NCI-H1417 treated with DMSO at 0.1 percent for 48 hours (cell line): ENCODE measurements around the gene REV3L.

Source experiments
- DNase-seq: peaks from one replicate; lab custom pipeline; 2025; lab: John Stamatoyannopoulos, UW

The REV3L gene

GRCh38 chr6:111468329-111469012 is 14.5 kb downstream of the REV3L start:
- no peak for DNase-seq

GRCh38 chr6:111464184-111464583 is 18.8 kb downstream of the REV3L start:
- no peak for DNase-seq

- no peak for DNase-seq
These were observed 20.1 kb downstream of the REV3L start for GRCh38 chr6:111462770-111463391.

DNA sequence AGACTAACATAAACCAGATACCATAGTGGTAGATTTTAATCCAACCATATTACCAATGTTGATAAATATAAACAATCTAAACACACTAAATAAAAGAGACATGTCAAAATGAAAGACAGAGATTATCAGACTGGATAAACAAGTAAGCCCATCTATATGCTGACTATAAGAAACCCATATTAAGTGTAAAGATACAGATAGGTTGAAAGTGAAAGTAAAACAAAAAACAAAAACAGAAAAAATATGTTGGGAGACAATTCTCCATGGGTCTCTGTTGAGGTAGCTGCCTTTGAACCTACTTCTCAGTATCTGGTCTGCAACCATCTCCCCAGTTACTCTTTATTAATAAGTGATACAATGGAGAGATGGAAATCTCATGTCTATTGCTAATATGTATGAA is 21.2 kb downstream of the REV3L start:
- DNase-seq, result no peak

- no peak for DNase-seq
These were observed 24.3 kb downstream of the REV3L start for GRCh38 chr6:111458670-111459232.

GRCh38 chr6:111456208-111456607 is 26.8 kb downstream of the REV3L start:
- no peak for DNase-seq

DNA sequence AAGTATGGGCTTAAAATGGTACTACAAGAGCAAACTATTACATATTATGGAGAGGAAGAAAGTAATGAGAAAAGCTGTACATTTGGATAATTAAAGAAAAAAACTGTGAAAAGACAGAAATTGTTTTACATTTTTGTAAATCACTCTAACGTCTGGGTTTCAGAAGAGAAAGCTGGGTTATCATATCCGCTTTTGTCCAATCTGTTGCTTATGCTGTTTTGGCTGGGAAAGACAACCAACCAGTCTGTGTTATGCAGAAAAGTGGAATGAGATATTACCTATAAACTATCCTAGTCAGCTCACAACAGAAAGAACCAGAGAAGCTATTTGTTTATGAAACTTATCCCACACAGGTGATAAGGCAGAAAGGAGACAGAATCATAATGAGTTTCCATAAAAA is 32.4 kb downstream of the REV3L start:
- DNase-seq, result no peak

DNA sequence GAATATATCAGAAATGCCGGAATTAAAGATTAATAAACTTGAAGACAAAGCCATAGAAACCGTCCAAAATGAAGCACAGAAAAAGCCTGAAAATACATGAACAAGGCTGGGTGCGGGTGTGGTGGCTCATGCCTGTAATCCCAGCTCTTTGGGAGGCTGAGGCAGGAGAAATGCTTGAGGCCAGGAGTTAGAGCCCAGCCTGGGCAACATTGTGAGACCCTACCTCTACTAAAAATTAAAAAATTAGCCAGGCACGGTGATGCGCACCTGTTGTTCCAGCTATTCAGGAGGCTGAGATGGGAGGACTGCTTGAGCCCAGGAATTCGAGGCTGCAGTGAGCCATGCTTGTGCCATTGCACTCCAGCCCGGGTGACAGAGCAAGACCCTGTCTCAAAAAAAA is 32.9 kb downstream of the REV3L start:
- no peak for DNase-seq

DNA sequence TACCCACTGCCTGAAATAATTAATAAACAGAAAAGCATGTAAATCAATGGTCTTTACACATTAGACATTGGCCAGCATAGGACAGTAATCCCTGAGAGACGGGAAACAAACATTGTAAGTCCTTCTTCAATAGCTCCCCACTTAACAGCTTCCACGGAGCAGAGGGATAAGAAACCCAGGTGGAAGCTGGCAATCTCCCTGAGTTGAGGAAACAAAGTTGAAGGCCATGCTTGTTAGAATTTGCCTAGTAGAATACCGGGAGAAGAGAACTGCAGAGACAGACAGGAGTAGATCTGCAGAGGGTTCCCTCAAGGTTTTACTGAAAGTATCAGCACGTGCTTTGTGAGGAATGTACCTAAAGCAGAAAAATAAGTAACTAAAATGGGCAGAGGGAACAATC is 33.9 kb downstream of the REV3L start:
- DNase-seq, result no peak

DNA sequence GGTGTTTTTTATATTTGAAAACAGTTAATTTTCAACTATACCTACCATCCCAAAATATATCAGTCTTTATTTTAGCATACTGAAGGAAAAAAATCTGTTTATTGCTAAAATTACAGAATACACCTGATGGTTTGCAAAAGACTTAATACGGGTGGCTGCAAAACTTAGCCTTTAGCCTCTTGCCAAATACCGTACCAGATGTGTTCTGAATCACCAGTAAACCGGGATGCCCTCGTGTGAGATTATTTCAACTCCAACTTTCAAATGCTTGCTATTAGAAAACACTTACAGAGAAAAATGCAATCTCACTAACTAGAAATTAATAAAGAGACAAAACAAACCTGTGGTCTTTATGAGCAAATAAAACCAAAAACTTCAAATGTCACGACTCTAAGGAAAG is 36.0 kb downstream of the REV3L start:
- DNase-seq, result no peak

DNA sequence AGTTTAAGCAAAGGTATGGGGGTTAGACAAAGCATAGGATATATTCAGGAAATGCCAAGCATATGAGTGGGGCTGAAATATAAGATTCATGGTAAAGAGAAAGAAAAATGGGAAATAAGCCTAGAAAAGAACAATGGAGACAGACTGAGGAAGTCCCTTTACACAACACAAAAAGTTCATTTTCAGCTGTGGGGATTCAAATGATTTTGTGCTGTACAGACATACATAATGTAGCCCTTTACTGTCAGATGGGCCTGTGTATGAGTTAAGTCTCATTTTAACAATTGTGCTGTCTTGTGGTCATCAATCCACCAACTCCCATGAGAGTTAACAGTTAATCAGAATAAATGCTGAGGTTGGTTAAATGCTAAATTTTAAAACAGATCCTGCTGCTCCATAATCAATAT is 37.2 kb downstream of the REV3L start:
- no peak for DNase-seq

- DNase-seq, result no peak
These were observed 38.2 kb downstream of the REV3L start for GRCh38 chr6:111444794-111445193.

GRCh38 chr6:111441678-111442243 is 41.3 kb downstream of the REV3L start:
- no peak for DNase-seq

DNA sequence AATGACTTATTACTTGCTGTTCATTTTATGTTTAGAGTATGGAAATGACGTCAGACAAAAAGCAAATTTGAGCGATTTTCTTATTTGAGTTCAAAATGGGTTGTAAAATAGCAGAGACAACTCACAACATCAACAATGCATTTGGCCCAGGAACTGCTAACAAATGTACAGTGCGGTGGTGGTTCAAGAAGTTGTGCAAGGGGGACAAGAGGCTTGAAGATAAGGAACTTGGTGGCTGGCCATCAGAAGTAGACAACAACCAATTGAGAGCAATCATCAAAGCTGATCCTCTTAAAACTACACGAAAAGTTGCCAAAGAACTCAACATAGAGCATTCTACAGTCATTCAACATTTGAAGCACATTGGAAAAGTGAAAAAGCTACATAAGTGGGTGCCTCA is 43.8 kb downstream of the REV3L start:
- DNase-seq, result no peak

DNA sequence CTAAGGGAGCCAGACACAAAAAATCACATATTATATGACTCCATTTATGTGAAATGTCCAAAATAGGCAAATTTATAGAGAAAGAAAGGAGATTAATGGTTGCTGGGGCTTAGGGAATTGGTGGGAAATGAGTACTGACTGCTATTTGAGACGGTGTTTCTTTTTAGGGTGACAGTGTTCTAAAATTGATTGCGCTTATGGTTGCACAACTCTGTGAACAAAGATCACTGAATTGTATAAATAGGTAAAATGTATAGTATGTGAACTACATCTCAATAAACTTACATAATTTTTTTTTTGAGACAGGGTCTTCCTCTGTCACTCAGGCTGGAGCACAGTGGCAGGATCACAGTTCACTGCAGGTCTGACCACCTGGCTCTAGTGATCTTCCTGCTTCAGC is 45.4 kb downstream of the REV3L start:
- DNase-seq, result no peak

DNA sequence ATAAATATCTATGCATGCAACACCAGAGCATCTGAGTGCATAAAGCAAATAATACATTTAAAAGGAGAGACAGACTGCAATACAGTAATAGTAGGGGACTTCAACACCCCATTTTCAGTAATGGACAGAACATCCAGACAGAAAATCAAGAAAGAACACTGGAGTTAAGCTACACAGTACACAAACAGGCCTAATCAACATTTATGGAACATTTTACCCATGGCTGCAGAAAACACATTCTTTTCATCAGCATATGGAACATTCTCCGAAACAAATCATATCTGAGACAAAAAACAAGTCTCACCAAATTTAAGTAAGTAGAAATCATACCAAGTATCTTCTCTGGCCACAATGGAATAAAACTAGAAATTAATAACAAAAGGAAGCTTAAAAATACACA is 50.5 kb downstream of the REV3L start:
- DNase-seq, result no peak

GRCh38 chr6:111430605-111431376 is 52.2 kb downstream of the REV3L start:
- DNase-seq, result no peak

- no peak for DNase-seq
These were observed 53.4 kb downstream of the REV3L start for GRCh38 chr6:111429571-111429970.

GRCh38 chr6:111428811-111429210 is 54.2 kb downstream of the REV3L start:
- no peak for DNase-seq

- DNase-seq, result no peak
These were observed 55.5 kb downstream of the REV3L start for GRCh38 chr6:111427341-111428116.

- DNase-seq, result no peak
These were observed 58.8 kb downstream of the REV3L start for GRCh38 chr6:111423960-111424846.
